ENCODE results near the gene FAM83C.

GRCh38 chr20:35252037-35252461, 40.2 kb downstream of the FAM83C start:
- no peak for TF ChIP-seq CTCF (IDR thresholded peaks at IDR 0.05)
- no peak for TF ChIP-seq POLR2A (IDR thresholded peaks at IDR 0.05)
